Activated CD8-positive, alpha-beta memory T cell treated with anti-CD3 and anti-CD28 coated beads, Interleukin-2, amount 50 U/mL, for 24 hours (primary cell): ENCODE results near the gene PAM16.

ENCODE experiments used
- DNase-seq: peaks from one replicate; pipeline ENCODE4 v3.0.0-alpha.2; 2020; ENCODE audit errors: extremely low read depth

PAM16 gene

GRCh38 chr16:4371357-4372000 lies 20.4 kb upstream of the PAM16 start, which contains the start of gene VASN:
Gene VASN, plus strand, starts transcription at chr16:4371848. Its CDS starts 9,030 bp downstream, at chr16:4380878.
- DNase-seq = peak; percentile 35

DNA sequence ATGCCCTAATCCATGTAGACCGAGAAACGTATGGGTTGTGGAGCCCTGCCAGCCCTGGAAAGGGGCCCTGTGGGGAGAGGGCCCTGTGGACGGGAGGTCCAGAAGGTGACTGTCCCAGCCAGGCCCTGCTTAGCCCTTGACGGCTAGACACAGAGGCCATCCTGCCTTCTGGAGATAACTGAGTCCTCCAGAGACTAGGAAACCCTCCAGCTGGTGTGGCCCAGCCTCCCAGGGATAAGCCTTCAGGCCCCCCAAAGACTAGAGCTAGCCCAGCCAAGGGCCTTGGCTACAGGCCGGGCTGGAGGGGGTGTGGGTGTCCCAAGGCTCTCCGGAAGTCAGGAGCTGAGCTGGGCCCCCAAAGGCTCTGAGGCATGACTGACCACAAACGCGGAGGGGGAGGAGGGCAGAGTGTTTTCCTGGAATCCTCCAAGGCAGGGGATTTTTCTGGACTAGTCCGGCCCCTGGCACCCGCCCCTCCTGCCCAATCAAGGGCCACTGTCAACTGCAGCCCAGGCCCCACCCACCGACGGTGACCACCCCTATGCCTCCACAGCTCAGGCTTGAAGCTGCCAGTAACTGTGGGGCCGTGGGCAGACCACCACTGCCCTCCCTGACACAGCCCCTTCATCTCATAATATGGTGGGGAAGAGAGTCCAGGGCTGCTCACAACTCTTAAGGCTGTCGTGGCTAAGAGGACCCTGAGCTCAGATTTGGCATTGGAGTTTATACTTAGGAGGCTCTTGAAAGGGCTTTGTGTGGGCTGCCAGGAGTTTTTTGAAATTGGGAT lies 19.6 kb upstream of the PAM16 start:
- DNase-seq = no peak

DNA sequence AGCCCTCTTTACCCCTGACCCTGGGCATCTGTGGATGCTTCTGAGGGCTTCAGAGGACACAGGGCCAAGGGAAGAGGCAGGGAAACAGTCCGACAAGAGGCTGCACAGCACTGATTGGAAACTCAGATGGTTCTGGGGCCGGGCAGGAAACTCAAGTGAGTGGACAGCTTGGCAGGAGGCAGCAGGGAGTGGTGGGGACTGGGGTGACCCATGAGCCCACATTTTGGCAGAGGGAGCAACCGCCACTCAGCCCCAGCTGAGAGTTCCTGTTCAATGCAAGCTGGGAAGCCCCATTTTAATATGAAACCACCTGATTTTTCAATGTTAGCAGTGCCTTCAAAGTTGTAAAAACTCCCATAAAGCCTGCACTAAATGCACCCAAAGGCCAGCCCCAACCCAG lies 19.0 kb upstream of the PAM16 start:
- no peak for DNase-seq

DNA sequence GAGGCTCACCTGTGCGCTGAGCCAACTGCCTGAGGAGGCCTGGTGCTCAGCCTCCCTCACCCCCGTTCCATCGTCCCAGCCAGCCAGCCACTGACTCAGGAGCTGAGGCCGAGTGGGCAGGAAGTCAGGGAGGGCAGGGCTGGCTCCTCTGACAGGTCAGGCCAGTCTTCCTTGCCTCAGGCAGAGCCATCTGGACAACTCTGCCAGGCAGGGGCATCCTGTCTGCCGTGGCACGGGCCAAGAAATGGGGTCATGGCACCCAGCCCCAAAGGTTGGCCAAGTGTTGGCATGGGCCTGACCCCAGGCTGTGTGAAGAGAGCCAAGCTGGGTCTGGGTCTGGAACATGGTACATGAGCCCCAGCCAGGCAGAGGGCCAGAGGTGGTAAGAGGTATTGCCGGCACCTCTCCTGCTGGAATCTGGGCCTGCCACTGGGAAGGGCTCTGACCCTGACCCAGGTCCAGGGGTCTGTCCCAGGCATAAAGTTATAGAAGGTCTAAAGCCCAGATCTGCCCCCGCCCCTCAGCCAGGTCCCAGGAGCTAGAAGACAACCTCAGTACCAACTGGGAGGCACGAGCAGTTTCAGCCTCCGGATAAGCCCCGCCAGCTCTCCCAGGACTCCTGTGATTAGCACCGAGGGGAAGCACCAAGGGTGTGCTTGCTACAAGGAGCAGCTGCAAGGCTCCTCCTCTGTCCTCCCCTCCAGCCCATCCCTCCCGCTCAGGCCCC lies 18.0 kb upstream of the PAM16 start:
- no peak for DNase-seq

- DNase-seq = no peak
Measured at GRCh38 chr16:4367393-4367856, 16.3 kb upstream of the PAM16 start.

DNA sequence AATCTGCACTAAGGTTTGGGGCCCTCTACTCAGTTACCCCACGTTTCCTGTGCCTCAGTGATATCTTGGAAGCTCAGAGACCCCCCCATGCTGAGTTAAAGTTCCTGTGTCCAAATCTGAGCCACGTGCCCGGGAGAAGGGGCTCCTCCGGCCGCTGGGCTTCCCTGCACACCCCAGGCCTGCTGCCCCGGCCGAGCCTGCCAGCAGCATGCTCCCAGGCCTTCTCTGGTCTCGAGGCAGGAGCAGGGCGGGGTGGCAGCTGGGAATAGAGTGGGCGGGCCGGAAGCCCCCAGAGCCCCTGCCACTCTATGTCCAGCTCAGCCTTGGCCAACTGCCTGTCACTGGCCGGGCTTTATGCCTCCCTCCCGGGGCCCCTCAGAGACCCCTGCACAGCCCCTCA lies 14.9 kb upstream of the PAM16 start:
- no peak for DNase-seq

DNA sequence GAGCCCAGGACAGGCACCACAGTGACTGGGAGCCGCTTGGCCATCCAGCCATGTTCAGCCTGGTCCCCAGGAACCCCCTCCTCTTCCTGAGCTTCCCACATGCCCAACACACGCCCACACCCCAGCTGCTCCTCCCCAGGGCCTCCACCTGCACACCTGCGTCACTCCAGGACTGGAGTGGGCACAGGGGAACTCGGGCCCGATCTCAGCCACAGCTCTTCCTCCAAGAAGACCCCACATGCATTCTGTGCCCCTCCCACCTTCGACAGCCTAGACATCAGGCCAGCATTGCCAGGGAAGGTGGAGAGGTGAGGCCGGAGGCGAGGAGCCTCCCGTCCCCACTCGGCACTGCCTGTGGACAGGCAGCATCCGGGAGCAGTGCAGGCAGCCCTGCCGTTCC lies 14.5 kb upstream of the PAM16 start:
- no peak for DNase-seq

GRCh38 chr16:4365014-4365406 lies 13.9 kb upstream of the PAM16 start:
- DNase-seq = no peak

- no peak for DNase-seq
Measured at GRCh38 chr16:4364196-4365013, 13.3 kb upstream of the PAM16 start.

GRCh38 chr16:4362476-4363135 lies 11.5 kb upstream of the PAM16 start:
- DNase-seq = no peak

DNA sequence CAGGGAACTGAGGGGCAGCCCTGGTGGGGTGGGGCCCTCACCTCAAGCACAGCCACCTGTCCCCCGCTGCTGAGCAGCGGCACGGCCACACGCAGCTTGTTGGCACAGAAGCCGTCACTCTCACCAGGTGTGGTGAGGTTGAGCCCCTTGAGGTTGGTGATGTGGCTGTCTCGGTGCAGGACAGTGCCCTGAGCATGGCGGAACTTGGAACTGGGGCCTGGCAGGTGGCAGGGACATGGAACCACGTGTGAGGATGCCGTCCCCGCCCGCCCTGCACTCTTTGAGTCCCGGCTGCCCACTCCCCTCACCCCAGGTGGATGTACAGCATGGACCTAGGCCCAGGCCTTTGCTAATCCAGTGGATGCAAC lies 10.8 kb upstream of the PAM16 start:
- no peak for DNase-seq

DNA sequence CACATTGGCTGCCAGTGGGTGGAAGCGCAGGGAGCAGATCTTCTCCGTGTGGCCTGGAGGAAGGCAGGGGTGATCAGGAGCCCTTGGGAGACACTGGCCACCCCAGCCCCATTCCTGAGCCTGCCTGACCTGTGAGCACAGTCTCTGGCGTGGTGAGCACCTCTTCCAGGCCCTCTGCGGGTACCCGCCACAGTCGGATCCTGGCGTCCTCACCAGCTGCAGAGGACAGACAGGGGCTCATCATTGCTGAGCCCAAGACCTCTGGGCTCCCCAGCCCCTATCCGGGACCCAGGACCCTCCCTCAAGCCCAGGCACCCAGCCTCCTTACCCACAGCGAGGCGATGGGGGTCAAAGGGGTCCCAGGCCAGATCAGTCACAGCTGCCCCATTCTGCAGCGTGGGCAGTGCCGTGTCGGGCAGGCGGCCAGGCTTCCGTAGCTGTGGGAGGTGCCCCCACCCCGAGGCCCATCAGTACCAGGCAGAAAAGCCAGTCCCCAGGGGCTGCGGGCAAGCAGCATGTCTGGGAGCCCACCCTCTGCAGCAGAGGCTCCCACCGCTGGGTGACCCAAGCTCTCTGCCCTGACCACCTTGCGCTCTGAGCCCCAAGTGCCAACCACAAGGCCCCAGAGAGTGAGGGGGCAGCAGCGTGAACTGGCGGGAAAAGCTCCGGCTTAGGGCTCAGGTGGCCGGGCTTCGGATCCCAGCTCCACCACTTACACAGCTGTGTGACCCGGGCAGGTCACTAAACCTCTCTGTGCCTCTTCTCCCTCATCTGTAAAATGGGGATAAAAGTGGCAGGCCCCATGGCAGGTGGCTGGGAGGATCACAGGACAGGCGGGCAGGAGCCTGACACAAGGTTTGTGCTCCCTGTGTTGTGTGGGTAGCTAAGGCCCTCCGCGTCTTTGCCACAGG lies 10.2 kb upstream of the PAM16 start:
- DNase-seq = no peak

- no peak for DNase-seq
Measured at GRCh38 chr16:4360538-4361021, 9.5 kb upstream of the PAM16 start.

DNA sequence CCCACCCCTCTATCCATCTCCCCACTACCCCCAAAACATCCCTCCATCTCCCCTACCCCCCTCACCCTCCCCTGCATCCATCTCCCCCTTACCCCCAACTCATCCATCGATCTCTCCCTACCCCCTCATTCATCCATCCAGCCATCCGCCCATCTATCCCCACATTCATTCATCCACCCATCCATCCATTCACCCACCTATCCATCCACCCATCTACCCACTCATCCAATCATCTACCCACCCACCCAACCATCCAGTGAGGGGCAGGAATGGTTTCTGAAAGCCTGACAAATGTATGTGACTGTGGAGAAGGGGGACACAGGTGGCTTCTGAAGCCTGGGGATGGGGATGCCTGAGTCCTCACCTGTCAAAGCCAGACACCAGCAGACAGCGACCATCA lies 8.8 kb upstream of the PAM16 start:
- DNase-seq = no peak

DNA sequence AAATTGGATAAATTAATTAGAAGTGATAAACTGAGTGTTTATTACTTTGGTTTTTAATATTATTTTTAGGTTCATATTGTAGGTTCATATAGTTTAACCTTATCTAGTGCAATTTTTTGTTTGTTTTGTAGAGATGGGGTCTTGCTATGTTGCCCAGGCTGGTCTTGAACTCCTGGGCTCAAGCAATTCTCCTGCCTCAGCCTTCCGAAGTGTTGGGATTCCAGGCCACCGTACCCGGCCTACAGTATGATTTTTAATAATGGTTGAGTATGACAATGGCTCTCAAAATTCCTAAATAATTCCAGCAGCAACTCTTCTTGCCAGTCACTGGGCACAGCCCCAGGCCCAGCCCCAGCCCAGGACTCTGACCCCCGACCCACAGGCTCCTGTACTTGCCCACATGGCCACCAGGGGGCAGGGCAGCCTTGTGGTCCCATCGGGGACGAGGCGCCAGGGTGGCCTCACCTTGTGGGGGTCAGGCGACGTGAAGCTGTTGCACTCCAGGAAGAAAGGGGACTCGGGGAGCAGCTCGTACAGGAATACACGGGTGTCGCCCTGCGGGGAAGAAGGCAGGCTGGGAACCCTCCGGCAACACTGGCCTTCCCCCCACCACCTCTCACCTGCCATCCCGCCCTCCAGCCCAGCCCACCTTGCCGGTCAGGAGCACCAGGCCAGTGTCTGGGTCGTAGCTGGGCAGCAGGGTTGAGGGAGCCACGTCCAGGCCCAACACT lies 7.9 kb upstream of the PAM16 start:
- DNase-seq = peak; percentile 28

GRCh38 chr16:4358236-4358635 lies 7.1 kb upstream of the PAM16 start:
- no peak for DNase-seq

DNA sequence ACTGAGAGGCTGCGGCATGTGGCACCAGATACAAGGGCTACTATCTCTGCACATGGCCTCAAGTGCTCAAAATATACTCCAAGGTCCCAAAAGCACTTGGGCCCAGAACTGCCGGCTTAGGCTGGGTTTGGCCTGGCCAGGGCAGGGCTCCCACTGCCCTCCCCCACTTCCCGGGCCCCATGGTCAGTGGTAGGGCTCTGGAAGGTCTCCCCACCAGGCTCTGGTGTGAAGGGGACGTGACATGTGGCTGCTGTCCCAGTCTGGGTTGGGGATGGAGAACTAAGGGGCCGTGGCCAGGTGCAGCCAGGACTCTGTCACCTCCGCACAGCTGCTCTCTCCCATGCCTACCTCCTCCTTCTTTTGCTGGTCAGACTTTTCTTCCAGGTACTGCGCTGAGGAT lies 5.7 kb upstream of the PAM16 start:
- no peak for DNase-seq

DNA sequence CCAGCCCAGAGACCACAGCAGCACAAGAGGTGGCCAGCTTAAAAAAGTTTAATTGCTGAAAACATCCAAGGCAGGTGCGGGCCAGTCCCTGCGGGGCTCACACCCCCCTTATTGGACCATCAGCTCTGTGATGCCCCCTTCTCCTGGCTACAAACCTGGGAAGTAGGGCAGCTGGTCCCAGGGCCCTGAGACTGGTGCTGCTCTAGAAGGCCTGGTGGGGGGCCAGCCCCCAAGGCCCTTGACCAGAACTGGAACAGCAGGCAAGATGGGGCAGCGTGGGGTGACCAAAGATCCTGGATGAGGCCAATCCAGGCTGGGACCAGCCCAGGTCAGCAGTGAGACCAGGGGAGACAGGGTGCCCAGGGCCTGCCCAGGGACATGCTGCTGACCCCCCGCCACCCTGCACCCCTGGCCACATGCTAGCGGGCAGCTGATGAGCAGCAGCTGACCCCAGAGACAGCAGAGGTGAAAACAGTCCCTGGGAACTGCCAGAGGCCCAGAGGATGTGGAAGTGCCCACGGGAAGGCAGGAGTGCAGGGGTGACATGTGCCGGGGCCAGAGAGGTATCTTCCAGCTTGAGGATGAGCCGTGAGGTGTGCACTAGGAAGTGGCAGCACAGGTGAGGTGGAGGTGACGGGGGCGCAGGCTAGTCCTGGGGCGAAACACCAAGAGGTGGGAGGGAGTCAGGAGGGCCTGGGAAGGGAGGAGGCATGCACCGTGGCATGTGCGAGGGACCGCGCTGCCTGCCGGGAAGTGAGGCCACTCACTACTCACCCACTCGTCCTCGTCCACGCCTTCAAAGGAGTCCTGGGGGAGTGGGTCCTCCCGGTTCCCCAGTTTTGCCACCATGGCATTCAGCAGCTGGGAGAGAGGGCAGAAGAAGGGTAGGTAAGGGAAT lies 3.6 kb upstream of the PAM16 start:
- no peak for DNase-seq
